RCC 7860 (cell line): ENCODE data around the gene MFF.

ENCODE experiments used
- DNase-seq: peaks from one replicate; pipeline ENCODE4 v3.0.0-alpha.2; 2015; ENCODE audit warnings: low spot score
- FAIRE-seq: peaks from 2 replicates; lab custom pipeline; 2012; peaks lifted over from hg19 to GRCh38; lab: Jason Lieb, UNC

The MFF gene

GRCh38 chr2:227404585-227405271 is 79.7 kb downstream of the MFF start:
- FAIRE-seq (no peak), DNase-seq (no peak)

GRCh38 chr2:227406177-227407031 is 81.4 kb downstream of the MFF start:
- FAIRE-seq (peak; percentile 94), DNase-seq (peak; percentile 95)
